IMR-90 (cell line): ENCODE results near the gene ANK3.

Experiments used
- MAFK ChIP-seq: IDR thresholded peaks from 2 replicates; pipeline ENCODE4 v1.6.1; 2012; ENCODE audit warnings: low read depth, low read length, improper control_type of control experiment
- MAZ ChIP-seq: IDR thresholded peaks from 2 replicates; pipeline ENCODE4 v1.6.1; 2012; ENCODE audit warnings: low read depth, mild to moderate bottlenecking, low read length, improper control_type of control experiment, moderate library complexity, borderline replicate concordance
- POLR2A ChIP-seq: IDR thresholded peaks from 2 replicates; pipeline ENCODE4 v1.6.1; 2012; ENCODE audit warnings: mild to moderate bottlenecking, low read depth, low read length
- RAD21 ChIP-seq: IDR thresholded peaks from 2 replicates; pipeline ENCODE4 v1.6.1; 2012; ENCODE audit warnings: low read length, improper control_type of control experiment
- RCOR1 ChIP-seq: IDR thresholded peaks from 2 replicates; pipeline ENCODE4 v1.6.1; 2012; ENCODE audit warnings: mild to moderate bottlenecking, low read length, improper control_type of control experiment; ENCODE audit not compliant: insufficient replicate concordance
- SMC3 ChIP-seq: fragments of 150-350 bp; IDR thresholded peaks from 2 replicates; pipeline ENCODE4 v1.6.1; 2016; ENCODE audit warnings: low read depth, mild to moderate bottlenecking, antibody characterized with exemption, low read length, moderate library complexity
- TF ChIP-seq, protein P1 (sequence below): conservative IDR thresholded peaks from 2 replicates; pipeline ENCODE4 v1.5.1; 2012; ENCODE audit warnings: mild to moderate bottlenecking, low read depth, low read length, improper control_type of control experiment

DNA sequence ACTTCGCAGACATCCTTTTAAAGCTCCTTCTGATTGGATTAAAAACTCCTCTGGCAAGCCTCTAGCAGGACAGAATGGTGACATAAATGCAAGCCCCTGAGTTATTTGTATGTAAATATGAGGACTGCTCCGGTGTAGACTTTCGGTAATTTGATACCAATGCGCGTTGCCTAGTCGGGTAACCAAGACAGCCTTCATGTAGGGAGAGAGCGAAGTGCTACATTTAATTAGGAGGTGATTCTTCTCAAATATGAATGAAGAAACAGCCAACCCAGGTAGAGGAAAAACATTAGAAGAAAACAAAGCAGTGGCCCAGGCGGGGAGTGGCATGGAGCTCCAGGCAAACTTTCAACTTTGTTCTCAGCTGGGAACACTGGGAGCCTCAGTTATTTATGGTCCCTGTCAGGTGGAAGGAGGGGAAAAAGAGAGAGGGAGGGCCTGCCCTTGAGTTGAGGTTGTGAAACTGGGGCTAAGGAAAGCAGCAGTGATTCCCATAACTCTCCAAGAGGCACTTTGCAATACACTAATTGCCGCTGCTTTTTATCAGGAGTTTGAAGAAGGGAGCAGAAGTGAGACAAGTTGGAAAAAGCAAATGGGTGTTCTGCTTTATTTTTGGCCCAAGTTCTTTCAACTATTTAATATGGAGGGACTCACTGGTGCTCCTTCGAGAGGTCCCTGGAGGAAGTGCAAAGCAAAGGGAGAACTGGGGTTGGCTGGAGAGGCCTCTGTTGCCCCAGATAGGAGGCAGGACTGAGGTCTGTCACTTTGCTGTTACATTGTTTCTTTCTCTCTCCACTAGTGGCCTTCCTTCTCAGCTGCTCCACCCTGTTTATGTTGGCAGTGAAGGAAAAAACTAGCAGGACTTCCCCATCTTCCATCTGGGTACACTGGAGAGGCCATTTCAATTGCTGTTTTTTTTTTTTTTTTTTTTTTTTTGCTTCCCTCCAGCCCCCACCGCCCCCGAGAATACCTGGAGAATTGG, 248.7 kb downstream of the ANK3 start:
- TF ChIP-seq, protein P1, sequence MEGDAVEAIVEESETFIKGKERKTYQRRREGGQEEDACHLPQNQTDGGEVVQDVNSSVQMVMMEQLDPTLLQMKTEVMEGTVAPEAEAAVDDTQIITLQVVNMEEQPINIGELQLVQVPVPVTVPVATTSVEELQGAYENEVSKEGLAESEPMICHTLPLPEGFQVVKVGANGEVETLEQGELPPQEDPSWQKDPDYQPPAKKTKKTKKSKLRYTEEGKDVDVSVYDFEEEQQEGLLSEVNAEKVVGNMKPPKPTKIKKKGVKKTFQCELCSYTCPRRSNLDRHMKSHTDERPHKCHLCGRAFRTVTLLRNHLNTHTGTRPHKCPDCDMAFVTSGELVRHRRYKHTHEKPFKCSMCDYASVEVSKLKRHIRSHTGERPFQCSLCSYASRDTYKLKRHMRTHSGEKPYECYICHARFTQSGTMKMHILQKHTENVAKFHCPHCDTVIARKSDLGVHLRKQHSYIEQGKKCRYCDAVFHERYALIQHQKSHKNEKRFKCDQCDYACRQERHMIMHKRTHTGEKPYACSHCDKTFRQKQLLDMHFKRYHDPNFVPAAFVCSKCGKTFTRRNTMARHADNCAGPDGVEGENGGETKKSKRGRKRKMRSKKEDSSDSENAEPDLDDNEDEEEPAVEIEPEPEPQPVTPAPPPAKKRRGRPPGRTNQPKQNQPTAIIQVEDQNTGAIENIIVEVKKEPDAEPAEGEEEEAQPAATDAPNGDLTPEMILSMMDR, result no peak
- TF ChIP-seq RCOR1 (no peak), POLR2A (no peak), SMC3 (no peak), RAD21 (no peak), MAZ (no peak), MAFK (no peak)
